ENCODE data around the gene SPDYE6.
"Not testable (repeated sequence)": the region's sequence is repeated elsewhere in the genome, so short reads cannot be mapped to it uniquely, and the experiment has no call there.

DNA sequence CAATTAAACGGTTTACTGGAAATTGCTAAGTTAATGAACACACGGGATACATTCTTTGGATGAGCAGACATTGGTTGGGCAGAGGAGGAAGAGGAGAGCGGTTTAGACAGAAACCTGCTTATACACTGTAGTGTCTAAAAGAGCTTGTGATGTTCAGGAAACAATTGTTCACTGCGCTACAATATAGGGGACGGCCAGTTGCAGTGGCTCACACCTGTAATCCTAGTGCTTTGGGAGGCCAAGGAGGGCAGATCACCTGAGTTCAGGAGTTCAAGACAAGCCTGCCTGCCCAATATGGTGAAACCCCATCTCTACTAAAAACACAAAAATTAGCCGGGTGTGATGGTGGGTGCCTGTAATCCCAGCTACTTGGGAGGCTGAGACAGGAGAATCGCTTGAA, 20.7 kb downstream of the SPDYE6 start:
- TF ChIP-seq, protein P1, sequence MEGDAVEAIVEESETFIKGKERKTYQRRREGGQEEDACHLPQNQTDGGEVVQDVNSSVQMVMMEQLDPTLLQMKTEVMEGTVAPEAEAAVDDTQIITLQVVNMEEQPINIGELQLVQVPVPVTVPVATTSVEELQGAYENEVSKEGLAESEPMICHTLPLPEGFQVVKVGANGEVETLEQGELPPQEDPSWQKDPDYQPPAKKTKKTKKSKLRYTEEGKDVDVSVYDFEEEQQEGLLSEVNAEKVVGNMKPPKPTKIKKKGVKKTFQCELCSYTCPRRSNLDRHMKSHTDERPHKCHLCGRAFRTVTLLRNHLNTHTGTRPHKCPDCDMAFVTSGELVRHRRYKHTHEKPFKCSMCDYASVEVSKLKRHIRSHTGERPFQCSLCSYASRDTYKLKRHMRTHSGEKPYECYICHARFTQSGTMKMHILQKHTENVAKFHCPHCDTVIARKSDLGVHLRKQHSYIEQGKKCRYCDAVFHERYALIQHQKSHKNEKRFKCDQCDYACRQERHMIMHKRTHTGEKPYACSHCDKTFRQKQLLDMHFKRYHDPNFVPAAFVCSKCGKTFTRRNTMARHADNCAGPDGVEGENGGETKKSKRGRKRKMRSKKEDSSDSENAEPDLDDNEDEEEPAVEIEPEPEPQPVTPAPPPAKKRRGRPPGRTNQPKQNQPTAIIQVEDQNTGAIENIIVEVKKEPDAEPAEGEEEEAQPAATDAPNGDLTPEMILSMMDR (conservative IDR thresholded peaks at IDR 0.05; ENCODE audit: low read depth, low read length) = not testable (repeated sequence)
- TF ChIP-seq EZH2 (IDR thresholded peaks at IDR 0.05; ENCODE audit: borderline replicate concordance, low read depth, low read length, poor library complexity, severe bottlenecking) = not testable (repeated sequence)

Data from A673 (cell line).